ENCODE data around the gene TMEM92. TPM values are rescaled to one million over a fixed set of nuclear protein-coding genes. Genes with fewer than 3 reads are reported as not detected.

Gene TMEM92
- total RNA-seq, 2 experiments from 2014 or later = not detected

DNA sequence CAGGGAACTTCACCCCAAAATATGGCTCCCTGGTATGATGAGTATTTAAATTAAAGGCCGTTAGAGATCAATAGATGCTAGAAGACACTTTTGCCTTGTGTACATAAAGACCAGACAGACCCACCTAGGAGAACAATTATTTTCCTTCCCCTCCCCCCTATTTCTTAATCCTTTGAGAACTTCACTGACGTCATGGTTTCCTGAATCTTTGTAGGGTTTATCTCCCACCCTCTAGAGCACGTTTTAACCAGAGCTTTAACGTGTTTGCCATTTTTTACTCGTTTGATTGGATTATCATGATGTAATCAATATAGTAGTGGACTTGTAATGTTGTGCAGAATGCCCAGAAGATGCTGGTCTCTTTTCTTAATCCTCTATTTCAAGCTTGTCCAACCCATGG is 48.8 kb downstream of the TMEM92 start:
- H4K20me1 ChIP-seq (ENCODE audit: insufficient read depth, low read length) = no peaks in the 10 kb centered on the region
- H3K9me2 ChIP-seq (ENCODE audit: insufficient read depth, low read length) = no peaks in the 10 kb centered on the region
- H3K9me3 ChIP-seq (ENCODE audit: low read length) = no peaks in the 10 kb centered on the region
- BruUV-seq (replicated peaks) = no TSS peak
- no peaks in the 10 kb centered on the region for H3K79me2 ChIP-seq (ENCODE audit: insufficient read depth, low read depth, low read length)
- H2AFZ ChIP-seq (ENCODE audit: low read length) = no peak overlapping the region
- no peak overlapping the region for H3K4me3 ChIP-seq (ENCODE audit: low read depth, low read length, poor library complexity, severe bottlenecking)
- no peaks in the 10 kb centered on the region for H3K4me1 ChIP-seq (ENCODE audit: insufficient read depth, low read length, poor library complexity, severe bottlenecking)
- intact Hi-C loops (cut with micrococcal nuclease; ENCODE audit: unreplicated experiment) = no loop called here
- H3K27ac ChIP-seq (ENCODE audit: low read depth, low read length, poor library complexity, severe bottlenecking) = no peak overlapping the region
- no peak for DNase-seq (ENCODE audit: low spot score)
- no peak overlapping the region for H3K4me2 ChIP-seq (ENCODE audit: low read length)
- TF ChIP-seq, protein P1, sequence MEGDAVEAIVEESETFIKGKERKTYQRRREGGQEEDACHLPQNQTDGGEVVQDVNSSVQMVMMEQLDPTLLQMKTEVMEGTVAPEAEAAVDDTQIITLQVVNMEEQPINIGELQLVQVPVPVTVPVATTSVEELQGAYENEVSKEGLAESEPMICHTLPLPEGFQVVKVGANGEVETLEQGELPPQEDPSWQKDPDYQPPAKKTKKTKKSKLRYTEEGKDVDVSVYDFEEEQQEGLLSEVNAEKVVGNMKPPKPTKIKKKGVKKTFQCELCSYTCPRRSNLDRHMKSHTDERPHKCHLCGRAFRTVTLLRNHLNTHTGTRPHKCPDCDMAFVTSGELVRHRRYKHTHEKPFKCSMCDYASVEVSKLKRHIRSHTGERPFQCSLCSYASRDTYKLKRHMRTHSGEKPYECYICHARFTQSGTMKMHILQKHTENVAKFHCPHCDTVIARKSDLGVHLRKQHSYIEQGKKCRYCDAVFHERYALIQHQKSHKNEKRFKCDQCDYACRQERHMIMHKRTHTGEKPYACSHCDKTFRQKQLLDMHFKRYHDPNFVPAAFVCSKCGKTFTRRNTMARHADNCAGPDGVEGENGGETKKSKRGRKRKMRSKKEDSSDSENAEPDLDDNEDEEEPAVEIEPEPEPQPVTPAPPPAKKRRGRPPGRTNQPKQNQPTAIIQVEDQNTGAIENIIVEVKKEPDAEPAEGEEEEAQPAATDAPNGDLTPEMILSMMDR (conservative IDR thresholded peaks at IDR 0.05; ENCODE audit: low read length) = no peak
- TF ChIP-seq EZH2phosphoT487 (IDR thresholded peaks at IDR 0.05; ENCODE audit: borderline replicate concordance, low read depth, low read length) = no peak
- H3K36me3 ChIP-seq (ENCODE audit: insufficient read depth, low read length) = no peaks in the 10 kb centered on the region
- ChIA-PET POLR2A (interaction anchor here (0.6 to 0.7 kb wide), 2 partner anchors 73 to 110 kb away, joined by 4 read pairs; no protein-coding TSS in a partner anchor), CTCF (ENCODE audit: unreplicated experiment) (no interaction called here)

- no peak for DNase-seq (ENCODE audit: low spot score)
- H3K79me2 ChIP-seq (ENCODE audit: insufficient read depth, low read depth, low read length) = no peaks in the 10 kb centered on the region
- intact Hi-C loops (cut with micrococcal nuclease; ENCODE audit: unreplicated experiment) = no loop called here
- no peak overlapping the region for H3K4me2 ChIP-seq (ENCODE audit: low read length)
- no peaks in the 10 kb centered on the region for H3K9me3 ChIP-seq (ENCODE audit: low read length)
- no peak overlapping the region for H3K27ac ChIP-seq (ENCODE audit: low read depth, low read length, poor library complexity, severe bottlenecking)
- H4K20me1 ChIP-seq (ENCODE audit: insufficient read depth, low read length) = no peaks in the 10 kb centered on the region
- BruUV-seq (replicated peaks) = no TSS peak
- CTCF ChIA-PET (ENCODE audit: unreplicated experiment) = no interaction called here
- peaks cover 5% of the 10 kb centered on the region for H3K4me1 ChIP-seq (ENCODE audit: insufficient read depth, low read length, poor library complexity, severe bottlenecking)
- TF ChIP-seq, protein P1 (conservative IDR thresholded peaks at IDR 0.05; ENCODE audit: low read length) = no peak
- no peak for TF ChIP-seq EZH2phosphoT487 (IDR thresholded peaks at IDR 0.05; ENCODE audit: borderline replicate concordance, low read depth, low read length)
- no peak overlapping the region for H3K4me3 ChIP-seq (ENCODE audit: low read depth, low read length, poor library complexity, severe bottlenecking)
- H3K36me3 ChIP-seq (ENCODE audit: insufficient read depth, low read length) = no peaks in the 10 kb centered on the region
- H3K9me2 ChIP-seq (ENCODE audit: insufficient read depth, low read length) = no peaks in the 10 kb centered on the region
- POLR2A ChIA-PET = no interaction called here
- H2AFZ ChIP-seq (ENCODE audit: low read length) = no peak overlapping the region
These were observed 51.6 kb downstream of the TMEM92 start for GRCh38 chr17:50325906-50326305.

DNA sequence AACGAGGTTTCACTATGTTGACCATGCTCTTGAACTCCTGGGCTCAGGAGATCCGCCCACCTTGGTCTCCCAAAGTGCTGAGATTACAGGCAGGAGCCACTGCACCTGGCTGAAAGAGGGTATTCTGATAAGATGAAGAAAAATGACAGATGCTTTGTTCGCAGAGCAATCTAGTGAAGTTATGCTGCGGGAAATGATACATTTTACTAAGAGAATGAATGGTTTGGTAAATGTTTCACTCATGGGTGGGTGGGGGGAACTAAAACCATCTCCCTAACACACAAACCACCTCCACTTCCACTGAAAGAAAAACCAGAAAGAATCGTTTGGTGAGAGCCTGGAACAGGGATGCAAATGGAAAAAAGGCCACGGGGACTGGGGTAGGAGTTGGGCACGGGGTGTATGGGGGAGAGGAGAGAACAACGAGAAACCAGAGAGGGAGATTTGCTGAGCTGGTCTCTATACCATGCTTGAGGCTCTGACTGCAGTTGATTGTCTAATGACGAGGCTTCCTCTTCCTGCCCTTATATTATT is 52.6 kb downstream of the TMEM92 start:
- H3K27ac ChIP-seq (ENCODE audit: low read depth, low read length, poor library complexity, severe bottlenecking) = no peak overlapping the region
- no peaks in the 10 kb centered on the region for H3K9me2 ChIP-seq (ENCODE audit: insufficient read depth, low read length)
- H3K79me2 ChIP-seq (ENCODE audit: insufficient read depth, low read depth, low read length) = no peaks in the 10 kb centered on the region
- H4K20me1 ChIP-seq (ENCODE audit: insufficient read depth, low read length) = no peaks in the 10 kb centered on the region
- POLR2A ChIA-PET = no interaction called here
- BruUV-seq (replicated peaks) = no TSS peak
- TF ChIP-seq, protein P1 (conservative IDR thresholded peaks at IDR 0.05; ENCODE audit: low read length) = no peak
- no peak for TF ChIP-seq EZH2phosphoT487 (IDR thresholded peaks at IDR 0.05; ENCODE audit: borderline replicate concordance, low read depth, low read length)
- peaks cover 5% of the 10 kb centered on the region for H3K4me1 ChIP-seq (ENCODE audit: insufficient read depth, low read length, poor library complexity, severe bottlenecking)
- H3K9me3 ChIP-seq (ENCODE audit: low read length) = no peaks in the 10 kb centered on the region
- H2AFZ ChIP-seq (ENCODE audit: low read length) = no peak overlapping the region
- CTCF ChIA-PET (ENCODE audit: unreplicated experiment) = no interaction called here
- no peaks in the 10 kb centered on the region for H3K36me3 ChIP-seq (ENCODE audit: insufficient read depth, low read length)
- H3K4me3 ChIP-seq (ENCODE audit: low read depth, low read length, poor library complexity, severe bottlenecking) = no peak overlapping the region
- H3K4me2 ChIP-seq (ENCODE audit: low read length) = no peak overlapping the region
- no peak for DNase-seq (ENCODE audit: low spot score)
- intact Hi-C loops (cut with micrococcal nuclease; ENCODE audit: unreplicated experiment) = no loop called here

Measured in OCI-LY7 (cell line).